ENCODE measurements around the gene EZR.

The EZR gene

GRCh38 chr6:158757753-158758090 lies 61.4 kb downstream of the EZR start:
- DNase-seq, result no peak

GRCh38 chr6:158756977-158757752 lies 62.0 kb downstream of the EZR start:
- DNase-seq, result no peak

DNA sequence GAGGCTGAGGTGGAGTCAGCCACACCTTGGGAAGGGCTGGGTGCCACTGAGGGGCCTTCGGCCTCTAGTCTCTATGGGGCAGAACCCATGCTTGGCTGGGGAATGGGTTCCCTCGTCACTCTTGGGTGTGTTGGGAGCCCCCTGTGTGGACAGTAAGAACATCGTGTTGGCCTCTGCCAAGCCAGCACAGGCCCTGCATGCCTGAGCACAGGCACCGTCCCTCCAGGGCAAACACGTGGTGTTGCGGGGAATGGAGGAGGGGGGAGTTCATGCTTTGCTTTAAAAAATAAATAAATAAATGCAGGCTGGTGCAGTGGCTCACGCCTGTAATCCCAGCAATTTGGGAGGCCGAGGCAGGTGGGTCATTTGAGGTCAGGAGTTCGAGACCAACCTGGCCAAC lies 63.0 kb downstream of the EZR start:
- DNase-seq, result no peak

DNA sequence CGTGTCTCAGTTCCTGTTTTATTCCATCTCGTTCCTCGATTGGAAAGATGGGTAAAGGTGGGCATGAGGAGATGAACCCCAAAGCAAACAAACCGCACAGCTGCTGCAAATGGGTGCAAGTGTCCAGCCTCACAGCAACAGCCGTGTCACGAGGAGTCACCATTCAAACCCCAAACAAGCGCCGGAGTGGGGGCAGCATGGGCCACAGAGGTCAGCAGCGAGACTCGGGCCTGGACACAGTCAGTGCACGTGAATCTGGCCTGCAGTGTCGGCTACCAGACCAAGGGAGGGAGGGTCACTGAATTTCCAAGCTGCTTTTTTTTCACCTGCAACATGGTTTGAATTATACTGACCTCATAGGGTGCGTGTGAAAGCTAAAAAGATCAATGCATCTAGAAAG lies 63.5 kb downstream of the EZR start:
- no peak for DNase-seq

DNA sequence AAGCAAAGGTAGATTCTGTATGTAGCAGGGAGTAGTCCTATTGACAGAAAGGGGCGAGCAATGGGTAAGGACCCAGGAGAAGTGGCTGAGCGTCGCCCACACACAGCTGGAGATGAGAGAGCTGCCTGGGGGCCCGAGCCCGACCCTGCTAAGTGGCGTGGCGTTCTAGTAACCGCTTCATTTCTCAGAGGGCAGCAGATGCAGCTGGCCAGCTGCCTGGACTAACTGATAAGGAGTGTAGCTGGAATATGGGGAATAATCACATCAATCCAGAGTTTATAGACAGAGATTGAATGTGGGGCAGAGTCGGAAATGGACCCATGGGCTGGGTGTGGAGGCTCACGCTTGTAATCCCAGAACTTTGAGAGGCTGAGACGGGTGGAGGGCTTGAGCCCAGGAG lies 64.4 kb downstream of the EZR start:
- DNase-seq, result no peak

GRCh38 chr6:158753811-158754210 lies 65.4 kb downstream of the EZR start:
- no peak for DNase-seq

GRCh38 chr6:158752613-158753012 lies 66.6 kb downstream of the EZR start:
- DNase-seq, result peak; percentile 10

- DNase-seq, result no peak
These were observed 67.2 kb downstream of the EZR start for GRCh38 chr6:158751921-158752320.

GRCh38 chr6:158751224-158751623 lies 67.9 kb downstream of the EZR start:
- no peak for DNase-seq

- DNase-seq, result no peak
These were observed 74.2 kb downstream of the EZR start for GRCh38 chr6:158744986-158745430.

- DNase-seq, result no peak
These were observed 76.0 kb downstream of the EZR start for GRCh38 chr6:158743033-158743651.

DNA sequence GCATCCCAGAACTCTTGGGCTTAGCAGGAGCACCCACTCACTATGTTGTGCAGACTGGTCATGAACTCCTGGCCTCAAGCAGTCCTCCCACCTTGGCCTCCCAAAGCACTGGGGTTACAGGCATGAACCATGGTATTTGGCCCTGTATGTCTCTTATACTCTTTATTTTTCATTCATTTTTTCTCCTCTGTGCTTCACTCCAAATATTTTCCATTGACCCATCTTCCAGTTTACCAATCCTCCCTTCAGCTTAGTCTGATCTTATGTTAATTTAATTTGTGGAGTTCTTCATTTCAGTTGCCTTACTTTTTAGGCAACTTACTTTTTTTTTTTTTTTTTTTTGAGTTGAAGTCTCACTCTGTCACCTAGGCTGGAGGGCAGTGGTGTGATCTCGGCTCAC lies 79.5 kb downstream of the EZR start:
- no peak for DNase-seq

DNA sequence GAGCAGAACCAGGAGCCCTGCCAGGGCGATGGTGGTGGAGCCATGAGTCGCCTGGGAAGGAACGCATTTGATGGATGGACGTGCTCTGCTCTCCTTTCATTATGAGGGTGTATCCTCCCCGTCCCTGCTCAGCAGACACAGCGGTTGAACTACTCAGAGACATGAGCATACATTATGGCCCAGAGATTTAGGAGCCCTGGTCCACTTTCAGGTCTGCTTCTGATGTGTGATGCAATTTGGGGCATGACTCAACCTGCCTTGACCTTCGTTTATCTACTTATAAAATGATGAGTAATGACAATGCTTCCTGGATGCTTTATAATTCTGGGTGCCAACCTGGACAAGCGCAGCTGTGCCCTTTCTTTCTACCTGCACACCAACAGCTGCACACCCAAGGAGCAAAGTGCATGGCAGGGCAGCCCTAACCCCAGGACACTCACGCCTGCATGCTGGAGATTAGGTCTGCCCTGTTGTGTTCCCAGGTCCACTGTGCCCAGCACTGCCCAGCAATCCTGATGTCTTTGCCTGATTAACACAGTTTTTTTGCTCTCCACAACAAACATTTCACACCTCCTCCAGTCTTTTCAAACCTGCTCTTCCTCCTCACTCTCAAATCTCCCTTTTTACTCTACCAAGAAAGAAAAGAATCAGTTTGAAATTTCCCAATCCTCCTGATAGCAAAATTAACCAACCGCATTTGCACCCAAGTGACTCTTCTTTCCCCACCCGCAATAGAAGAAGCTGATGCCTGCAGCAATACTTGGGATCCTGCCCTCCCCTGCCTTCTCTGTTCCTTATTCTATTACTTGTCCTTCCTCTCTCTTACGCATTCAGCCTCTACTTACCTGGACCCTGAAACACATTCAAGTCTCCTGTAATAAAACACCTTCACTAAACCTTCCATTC lies 81.2 kb downstream of the EZR start:
- DNase-seq, result peak; percentile 20

DNA sequence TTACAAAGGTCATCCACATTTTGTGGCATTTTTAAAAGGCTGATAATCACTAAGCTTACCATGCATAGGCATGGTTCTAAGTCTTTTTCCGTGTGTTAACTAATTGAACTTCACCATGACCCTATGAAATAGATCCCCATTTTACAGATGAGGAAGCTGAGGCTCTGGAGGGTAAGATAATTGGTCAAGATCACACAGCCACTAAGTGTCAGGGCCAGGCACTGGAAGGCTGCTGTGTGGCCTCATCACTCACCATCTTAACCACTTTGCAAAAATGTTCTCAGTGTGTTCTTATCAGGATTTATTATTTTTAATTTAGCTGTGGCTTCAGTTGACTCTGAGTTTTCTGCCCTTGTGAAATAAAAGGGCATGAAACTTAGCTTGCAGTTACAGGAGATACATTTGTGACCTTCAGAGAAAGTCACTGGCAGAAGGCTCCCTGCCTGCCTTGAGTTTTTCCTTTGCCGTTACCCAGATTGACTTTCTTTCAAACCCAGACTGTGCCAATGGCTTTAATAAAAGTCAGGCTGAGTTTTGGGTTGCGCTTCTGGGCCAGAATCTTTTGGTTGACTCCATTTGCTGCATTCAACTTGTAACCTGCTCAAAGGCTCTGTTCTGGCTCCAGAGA lies 82.0 kb downstream of the EZR start:
- DNase-seq, result no peak

DNA sequence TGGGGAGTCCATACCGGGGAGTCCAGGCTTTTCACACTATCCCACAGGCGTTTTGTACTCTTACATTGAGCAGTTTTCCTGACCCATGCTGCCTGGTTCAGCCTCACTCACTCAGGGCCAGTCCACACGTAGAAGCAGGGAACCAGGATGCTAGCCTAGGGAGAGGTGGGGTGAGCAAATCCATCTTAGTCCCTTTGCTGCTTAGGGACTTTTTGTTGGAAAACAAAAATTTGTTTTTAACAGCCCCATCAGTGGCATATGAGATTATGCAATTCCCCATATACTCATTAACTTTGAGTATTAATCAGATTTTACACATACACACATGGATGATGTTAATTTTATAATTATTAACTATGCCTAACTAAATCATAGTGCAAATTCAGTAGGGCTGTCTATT lies 84.2 kb downstream of the EZR start:
- no peak for DNase-seq

DNA sequence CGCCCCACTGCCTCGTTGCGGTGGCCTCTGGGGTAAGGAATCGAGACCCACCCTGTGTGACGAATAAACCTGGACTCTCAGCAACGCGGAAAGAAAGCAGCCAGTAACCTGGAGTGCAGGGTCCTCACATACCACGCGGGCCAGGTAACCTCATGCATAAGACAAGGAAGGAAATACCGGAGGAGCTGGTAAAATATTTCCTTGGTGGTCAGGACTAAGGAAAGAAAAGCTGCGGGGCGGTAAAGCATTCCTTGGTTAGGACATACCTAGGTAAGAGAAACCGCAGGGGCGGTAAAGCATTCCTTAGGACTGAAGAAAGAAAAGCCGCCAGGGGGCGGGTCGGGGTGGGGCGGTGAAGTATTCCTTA lies 88.6 kb downstream of the EZR start:
- no peak for DNase-seq

- no peak for DNase-seq
These were observed 89.1 kb downstream of the EZR start for GRCh38 chr6:158729906-158730540.

GRCh38 chr6:158725704-158726103 lies 93.5 kb downstream of the EZR start:
- DNase-seq, result no peak

DNA sequence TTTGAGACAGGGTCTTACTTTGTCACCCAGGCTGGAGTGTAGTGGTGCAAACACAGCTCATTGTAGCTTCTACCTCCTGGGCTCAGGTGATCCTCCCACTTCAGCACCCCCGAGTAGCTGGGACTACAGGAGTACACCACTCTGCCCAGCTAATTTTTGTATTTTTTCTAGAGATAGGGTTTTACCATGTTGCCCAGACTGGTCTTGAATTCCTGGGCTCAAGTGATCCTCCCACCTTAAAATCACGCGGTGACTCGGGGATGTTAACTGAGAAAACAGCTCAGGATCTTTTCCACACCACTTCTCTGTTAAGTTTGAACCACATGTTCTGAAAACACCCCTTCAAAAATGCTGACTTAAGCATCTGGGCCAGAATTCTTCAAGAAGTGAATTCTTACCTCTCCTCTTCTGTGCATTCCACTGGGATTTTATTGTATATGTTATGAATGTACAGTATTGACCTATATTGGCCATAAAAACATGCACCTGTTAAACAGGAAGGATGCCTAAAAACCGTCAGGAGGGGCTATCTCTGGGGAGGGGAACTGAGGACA lies 96.9 kb downstream of the EZR start:
- DNase-seq, result no peak

- no peak for DNase-seq
These were observed 100.6 kb downstream of the EZR start for GRCh38 chr6:158718461-158719046.

DNA sequence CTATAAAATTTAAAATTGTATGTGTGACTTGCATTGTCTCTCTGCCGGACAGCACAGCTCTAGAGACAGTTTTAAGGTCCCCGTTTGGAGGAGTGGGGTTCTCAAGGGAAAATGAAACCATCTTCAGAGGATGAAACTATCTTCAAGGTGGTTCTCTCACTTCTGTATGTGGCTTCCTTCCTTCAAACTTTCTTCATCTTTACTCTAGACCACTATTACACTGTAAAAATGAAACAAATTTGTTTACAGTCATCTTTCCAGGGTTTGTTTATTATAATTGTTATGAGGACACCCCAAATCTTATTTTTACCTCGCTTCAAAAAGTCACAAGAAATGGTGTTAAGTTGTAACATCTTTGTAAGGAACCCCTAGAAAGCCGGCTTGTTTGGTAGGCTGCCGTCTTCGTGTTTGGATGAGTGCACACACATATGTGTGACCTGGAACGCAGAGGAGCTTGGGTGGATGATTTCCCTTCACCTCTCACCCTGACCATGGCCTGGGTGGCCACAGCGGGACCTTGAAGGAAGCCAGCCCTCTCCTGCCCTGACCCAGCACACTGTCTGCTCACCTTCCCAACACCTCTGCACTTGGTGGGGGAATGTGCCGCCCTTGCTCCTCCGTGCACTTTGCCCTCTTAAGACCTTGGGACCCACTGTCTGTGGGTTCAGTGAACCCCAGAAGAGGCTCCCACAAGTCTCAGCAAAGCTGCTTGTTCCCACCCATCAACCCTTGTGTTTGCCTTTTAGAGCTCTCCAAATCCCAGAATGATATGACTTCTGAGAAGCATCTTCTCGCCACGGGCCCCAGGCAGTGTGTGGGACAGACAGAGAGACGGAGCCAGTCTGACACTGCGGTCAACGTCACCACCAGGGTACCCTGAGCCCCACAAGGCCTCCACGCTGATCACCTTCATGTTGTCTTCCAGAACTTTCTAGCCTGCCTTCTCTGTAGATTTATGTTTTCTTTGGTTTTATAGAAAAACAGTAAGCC lies 101.5 kb downstream of the EZR start:
- no peak for DNase-seq

All from fibroblast of skin of right quadriceps (primary cell).